HEK293 (cell line): ENCODE data around the gene GPR83.

Experiments
- CTCF ChIA-PET: fragments of 350-600 bp; formaldehyde crosslinking; extraction: SDS; loops from one replicate; lab custom pipeline; 2021; ENCODE audit warnings: antibody characterized with exemption; lab: Yijun Ruan, JAX
- POLR2A ChIA-PET: fragments of 300-600 bp; formaldehyde crosslinking; extraction: SDS; loops from one replicate; lab custom pipeline; 2020; ENCODE audit warnings: antibody characterized with exemption, inconsistent platforms; lab: Yijun Ruan, JAX
- H3K27ac ChIP-seq: fragments of 200-500 bp; sonication (Bioruptor generic); 2 replicates; pipeline ENCODE4 v1.5.1; 2014; ENCODE audit warnings: low read depth, low read length, control low read depth, inconsistent platforms; ENCODE audit errors: extremely low read depth
- H3K36me3 ChIP-seq, 2 experiments: fragments of 200-500 bp in 1 of 2; sonication (Bioruptor generic) in 1 of 2; 1 replicate in 1 of 2; 2 replicates in 1 of 2; pipeline ENCODE4 v1.5.1; 2014 to 2017; ENCODE audit warnings: inconsistent platforms in 2 of 2, low read length in 2 of 2; ENCODE audit not compliant: control insufficient read depth in 2 of 2, insufficient read depth in 1 of 2
- H3K4me1 ChIP-seq: fragments of 200-500 bp; sonication (Bioruptor generic); 2 replicates; pipeline ENCODE4 v1.5.1; 2014; ENCODE audit warnings: mild to moderate bottlenecking, low read length, inconsistent platforms; ENCODE audit not compliant: control insufficient read depth, insufficient read depth
- H3K4me3 ChIP-seq: 2 replicates; pipeline ENCODE4 v1.5.1; 2011; ENCODE audit warnings: low read depth, mild to moderate bottlenecking, control low read depth, low read length, moderate library complexity
- H3K9me3 ChIP-seq: fragments of 200-500 bp; sonication (Bioruptor generic); 2 replicates; pipeline ENCODE4 v1.5.1; 2014; ENCODE audit warnings: low read depth, low read length, inconsistent platforms; ENCODE audit not compliant: control insufficient read depth, insufficient read depth
- IKZF3 ChIP-seq: fragments of 450-650 bp; IDR thresholded peaks from 2 replicates; pipeline ENCODE4 v1.5.0; 2018; ENCODE audit warnings: missing biosample characterization, mild to moderate bottlenecking, missing genetic modification characterization, moderate library complexity
- MEIS1 ChIP-seq: sonication (generic); formaldehyde crosslinking; IDR thresholded peaks from 2 replicates; pipeline ENCODE4 v1.8.1; 2022; ENCODE audit warnings: missing genetic modification reagents, mild to moderate bottlenecking, borderline replicate concordance
- PRDM4 ChIP-seq: fragments of 450-650 bp; formaldehyde crosslinking; IDR thresholded peaks from 2 replicates; pipeline ENCODE4 v1.5.1; 2017; ENCODE audit warnings: missing biosample characterization, missing genetic modification characterization
- SCRT1 ChIP-seq: fragments of 450-650 bp; formaldehyde crosslinking; IDR thresholded peaks from 2 replicates; pipeline ENCODE4 v1.5.1; 2016; ENCODE audit warnings: missing biosample characterization, missing genetic modification characterization, borderline replicate concordance
- ZBTB20 ChIP-seq: fragments of 450-650 bp; formaldehyde crosslinking; IDR thresholded peaks from 2 replicates; pipeline ENCODE4 v1.5.1; 2016; ENCODE audit warnings: missing biosample characterization, missing genetic modification characterization
- ZBTB8A ChIP-seq: fragments of 450-650 bp; formaldehyde crosslinking; IDR thresholded peaks from 2 replicates; pipeline ENCODE4 v1.5.1; 2016; ENCODE audit warnings: missing biosample characterization, missing genetic modification characterization
- ZFHX2 ChIP-seq: fragments of 450-650 bp; formaldehyde crosslinking; conservative IDR thresholded peaks from 2 replicates; pipeline ENCODE4 v1.5.1; 2016; ENCODE audit warnings: missing biosample characterization, missing genetic modification characterization
- ZNF2 ChIP-seq: fragments of 450-650 bp; formaldehyde crosslinking; IDR thresholded peaks from 2 replicates; pipeline ENCODE4 v1.5.1; 2016; ENCODE audit warnings: missing biosample characterization, missing genetic modification characterization
- ZNF223 ChIP-seq: fragments of 450-650 bp; formaldehyde crosslinking; IDR thresholded peaks from 2 replicates; pipeline ENCODE4 v1.5.1; 2016; ENCODE audit warnings: missing biosample characterization, missing genetic modification characterization
- ZNF239 ChIP-seq: fragments of 450-650 bp; formaldehyde crosslinking; IDR thresholded peaks from 2 replicates; pipeline ENCODE4 v1.5.1; 2016; ENCODE audit warnings: missing biosample characterization, missing genetic modification characterization
- ZNF518A ChIP-seq: fragments of 450-650 bp; formaldehyde crosslinking; conservative IDR thresholded peaks from 2 replicates; pipeline ENCODE4 v1.5.1; 2016; ENCODE audit warnings: low read depth, missing biosample characterization, missing genetic modification characterization
- ZNF544 ChIP-seq: fragments of 450-650 bp; formaldehyde crosslinking; IDR thresholded peaks from 2 replicates; pipeline ENCODE4 v1.5.0; 2017; ENCODE audit warnings: missing biosample characterization, missing genetic modification characterization
- ZNF561 ChIP-seq: fragments of 450-650 bp; IDR thresholded peaks from 2 replicates; pipeline ENCODE4 v1.5.1; 2018; ENCODE audit warnings: missing biosample characterization, missing genetic modification characterization, borderline replicate concordance
- ZNF629 ChIP-seq: fragments of 450-650 bp; formaldehyde crosslinking; IDR thresholded peaks from 2 replicates; pipeline ENCODE4 v1.5.1; 2017; ENCODE audit warnings: missing biosample characterization, missing genetic modification characterization
- ZNF645 ChIP-seq: fragments of 450-650 bp; formaldehyde crosslinking; IDR thresholded peaks from 2 replicates; pipeline ENCODE4; 2016; ENCODE audit warnings: missing biosample characterization, missing genetic modification characterization
- ZNF658 ChIP-seq: fragments of 450-650 bp; formaldehyde crosslinking; IDR thresholded peaks from 2 replicates; pipeline ENCODE4; 2016; ENCODE audit warnings: missing biosample characterization, missing genetic modification characterization
- ZNF660 ChIP-seq: fragments of 450-650 bp; IDR thresholded peaks from 2 replicates; pipeline ENCODE4 v1.5.1; 2018; ENCODE audit warnings: missing biosample characterization, mild to moderate bottlenecking, missing genetic modification characterization
- ZNF677 ChIP-seq: fragments of 450-650 bp; IDR thresholded peaks from 2 replicates; pipeline ENCODE4 v1.5.0; 2018; ENCODE audit warnings: missing biosample characterization, mild to moderate bottlenecking, missing genetic modification characterization, moderate library complexity
- ZNF830 ChIP-seq: fragments of 450-650 bp; IDR thresholded peaks from 2 replicates; pipeline ENCODE4 v1.5.0; 2018; ENCODE audit warnings: missing biosample characterization, missing genetic modification characterization, low read depth, mild to moderate bottlenecking, moderate library complexity
- ZSCAN30 ChIP-seq: fragments of 450-650 bp; IDR thresholded peaks from 2 replicates; pipeline ENCODE4 v1.5.1; 2018; ENCODE audit warnings: missing biosample characterization, mild to moderate bottlenecking, missing genetic modification characterization, moderate library complexity
- ZSCAN5A ChIP-seq: fragments of 450-650 bp; formaldehyde crosslinking; IDR thresholded peaks from 2 replicates; pipeline ENCODE4 v1.5.1; 2016; ENCODE audit warnings: missing biosample characterization, missing genetic modification characterization

Gene GPR83

DNA sequence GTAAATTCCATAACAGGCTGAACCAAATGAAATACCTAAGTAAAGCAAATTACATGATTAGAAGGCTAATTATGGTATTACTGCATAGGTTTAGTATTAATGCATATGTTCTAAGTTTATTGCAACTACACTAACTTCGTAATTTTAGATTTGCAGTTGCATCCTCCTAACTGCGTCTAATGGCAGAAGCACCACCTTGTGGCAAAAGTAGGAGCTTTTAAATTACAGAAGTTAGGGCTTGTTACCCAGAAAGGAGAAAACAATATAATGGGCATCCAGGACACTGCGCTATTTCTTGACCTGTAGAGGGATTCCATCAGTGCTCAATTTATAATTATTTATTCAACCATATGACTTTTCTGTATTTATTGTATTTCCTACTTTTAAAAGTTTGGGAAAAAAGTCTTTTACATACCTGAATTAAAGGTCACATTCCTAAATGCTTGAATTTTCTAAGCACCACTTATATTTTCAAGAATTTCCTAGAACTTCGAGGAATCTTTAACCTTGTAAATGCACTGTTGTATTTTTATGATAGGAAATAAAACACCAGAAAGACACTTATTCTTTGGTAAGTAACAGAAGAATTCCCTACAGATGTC lies 16.3 kb upstream of the GPR83 start:
- H3K36me3 ChIP-seq: peaks cover 3 to 30% of the 10 kb centered on the region in 2 experiments; a peak in 1 of 3 replicates
- H3K4me3 ChIP-seq: no peak overlapping the region
- CTCF ChIA-PET: interaction anchor here (0.6 to 2.6 kb wide), 9 partner anchors 9 to 522 kb away, joined by 3 to 15 read pairs (median 3); no protein-coding TSS in a partner anchor
- POLR2A ChIA-PET: no interaction called here
- H3K27ac ChIP-seq: no peak overlapping the region
- no peak for TF ChIP-seq ZSCAN30 (tag by site-specific recombination)
- no peak for TF ChIP-seq SCRT1 (tag by site-specific recombination)
- no peak for TF ChIP-seq ZNF629 (tag by site-specific recombination)
- TF ChIP-seq ZNF677: no peak
- TF ChIP-seq ZNF239 (tag by site-specific recombination): no peak
- TF ChIP-seq ZNF658: no peak
- TF ChIP-seq ZSCAN5A: no peak
- TF ChIP-seq ZNF223: no peak
- no peak for TF ChIP-seq ZBTB8A (tag by site-specific recombination)
- TF ChIP-seq ZNF518A (tag by site-specific recombination): no peak
- no peak for TF ChIP-seq PRDM4 (tag by site-specific recombination)
- no peak for TF ChIP-seq ZNF830 (tag by site-specific recombination)
- TF ChIP-seq ZNF544: no peak
- TF ChIP-seq IKZF3 (tag by site-specific recombination): no peak
- no peaks in the 10 kb centered on the region for H3K9me3 ChIP-seq
- no peaks in the 10 kb centered on the region for H3K4me1 ChIP-seq

DNA sequence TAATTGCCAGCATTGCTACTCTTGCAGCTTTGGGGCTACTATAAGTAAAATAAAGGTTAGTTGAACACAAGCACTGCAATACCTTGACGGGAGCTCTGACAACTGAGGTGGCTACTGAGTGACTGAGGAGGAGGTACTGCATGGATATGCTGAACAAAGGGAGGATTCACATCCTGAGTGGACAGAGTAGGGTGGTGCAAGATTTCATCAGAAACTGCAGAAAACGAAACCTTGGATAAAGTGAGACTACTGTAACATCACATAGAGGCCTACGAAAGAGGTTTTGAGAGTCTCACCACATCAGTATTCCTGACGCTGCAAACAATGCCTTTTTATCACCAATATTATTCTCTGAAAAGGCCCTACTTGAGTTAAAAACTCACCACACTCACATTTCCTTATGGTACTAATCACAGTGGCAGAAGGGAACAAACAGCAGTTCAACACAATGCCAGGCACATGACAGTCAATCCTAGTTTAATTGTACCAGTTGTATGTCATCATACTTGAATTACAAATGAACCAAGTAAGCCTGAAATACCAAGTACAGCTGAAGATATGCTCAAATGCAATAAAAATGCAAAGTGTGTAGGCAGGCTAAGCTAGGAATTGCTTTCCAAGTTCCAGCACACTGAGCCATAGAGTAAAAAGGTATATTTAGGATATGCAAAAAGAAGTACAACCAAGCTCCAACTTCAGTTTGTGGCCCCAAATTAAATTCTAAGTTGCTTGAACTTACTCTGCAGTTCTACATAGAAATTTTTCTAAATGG lies 4.0 kb upstream of the GPR83 start:
- H3K27ac ChIP-seq: no peak overlapping the region
- POLR2A ChIA-PET: no interaction called here
- no peaks in the 10 kb centered on the region for H3K4me1 ChIP-seq
- TF ChIP-seq ZBTB20 (tag by site-specific recombination): no peak
- TF ChIP-seq ZFHX2 (tag by site-specific recombination): no peak
- TF ChIP-seq ZNF645 (tag by site-specific recombination): no peak
- no peak for TF ChIP-seq ZNF660 (tag by site-specific recombination)
- no peak for TF ChIP-seq ZNF2 (tag by site-specific recombination)
- no peak for TF ChIP-seq ZNF561
- TF ChIP-seq ZNF658: no peak
- TF ChIP-seq MEIS1 (CRISPR knock-in tag): no peak
- CTCF ChIA-PET: interaction anchor here (0.6 kb wide), 1 partner anchor 337 kb away, joined by 3 read pairs; no protein-coding TSS in a partner anchor
- no peaks in the 10 kb centered on the region for H3K36me3 ChIP-seq
- no peak overlapping the region for H3K4me3 ChIP-seq
- H3K9me3 ChIP-seq: no peaks in the 10 kb centered on the region
